OCI-LY3 (cell line): ENCODE data around the gene DNAI7.

Source experiments
- EZH2phosphoT487 ChIP-seq: fragments of 200-600 bp; shearing (Covaris generic); IDR thresholded peaks from 2 replicates; pipeline ENCODE4 v1.6.1; 2018; ENCODE audit warnings: antibody characterized with exemption, mixed run types, low read depth
- TF ChIP-seq, protein P1 (sequence below): fragments of 200-600, 300-600 bp; sonication (generic); IDR thresholded peaks from 2 replicates; pipeline ENCODE4 v1.5.1; 2014; ENCODE audit warnings: antibody characterized with exemption, low read length, low read depth

- TF ChIP-seq, protein P1, sequence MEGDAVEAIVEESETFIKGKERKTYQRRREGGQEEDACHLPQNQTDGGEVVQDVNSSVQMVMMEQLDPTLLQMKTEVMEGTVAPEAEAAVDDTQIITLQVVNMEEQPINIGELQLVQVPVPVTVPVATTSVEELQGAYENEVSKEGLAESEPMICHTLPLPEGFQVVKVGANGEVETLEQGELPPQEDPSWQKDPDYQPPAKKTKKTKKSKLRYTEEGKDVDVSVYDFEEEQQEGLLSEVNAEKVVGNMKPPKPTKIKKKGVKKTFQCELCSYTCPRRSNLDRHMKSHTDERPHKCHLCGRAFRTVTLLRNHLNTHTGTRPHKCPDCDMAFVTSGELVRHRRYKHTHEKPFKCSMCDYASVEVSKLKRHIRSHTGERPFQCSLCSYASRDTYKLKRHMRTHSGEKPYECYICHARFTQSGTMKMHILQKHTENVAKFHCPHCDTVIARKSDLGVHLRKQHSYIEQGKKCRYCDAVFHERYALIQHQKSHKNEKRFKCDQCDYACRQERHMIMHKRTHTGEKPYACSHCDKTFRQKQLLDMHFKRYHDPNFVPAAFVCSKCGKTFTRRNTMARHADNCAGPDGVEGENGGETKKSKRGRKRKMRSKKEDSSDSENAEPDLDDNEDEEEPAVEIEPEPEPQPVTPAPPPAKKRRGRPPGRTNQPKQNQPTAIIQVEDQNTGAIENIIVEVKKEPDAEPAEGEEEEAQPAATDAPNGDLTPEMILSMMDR, result no peak
- no peak for TF ChIP-seq EZH2phosphoT487
These were observed 94.5 kb downstream of the DNAI7 start for GRCh38 chr12:25100194-25101091.
